Mucosa of gallbladder (tissue), 1 donor: ENCODE results near the gene KLHL9. TPM values are rescaled to one million over a fixed set of nuclear protein-coding genes. Genes with fewer than 3 reads are reported as not detected.

Experiments used
- DNase-seq: peaks from one replicate; pipeline ENCODE4 v3.0.0-alpha.2; 2020; ENCODE audit warnings: low spot score
- total RNA-seq: library from RNA; stranded (reverse); gene quantifications from one replicate; pipeline ENCODE4 v1.2.1, GENCODE V29; 2021
- donor health status: DM: no; HTN: no; CAD: no.

Gene KLHL9
- total RNA-seq, 1 donor from 2014 or later: 25.0 TPM

- DNase-seq: peak; percentile 29
Measured at GRCh38 chr9:21317956-21318923, 17.0 kb downstream of the KLHL9 start.

- DNase-seq: no peak
Measured at GRCh38 chr9:21316860-21317259, 18.3 kb downstream of the KLHL9 start.

GRCh38 chr9:21316032-21316842 is 19.0 kb downstream of the KLHL9 start:
- DNase-seq: no peak

- no peak for DNase-seq
Measured at GRCh38 chr9:21314152-21314551, 21.1 kb downstream of the KLHL9 start.

GRCh38 chr9:21311889-21312288 is 23.3 kb downstream of the KLHL9 start:
- no peak for DNase-seq

- DNase-seq: no peak
Measured at GRCh38 chr9:21305213-21305612, 30.0 kb downstream of the KLHL9 start, which contains the start of gene IFNA5. IFNA5 (minus strand) TSS chr9:21305313; CDS start chr9:21305256, 57 bp downstream.

- DNase-seq: no peak
Measured at GRCh38 chr9:21295992-21296391, 39.2 kb downstream of the KLHL9 start.

GRCh38 chr9:21294904-21295538 is 40.2 kb downstream of the KLHL9 start:
- DNase-seq: no peak

GRCh38 chr9:21294364-21294774 is 40.8 kb downstream of the KLHL9 start:
- DNase-seq: peak; percentile 62

- DNase-seq: no peak
Measured at GRCh38 chr9:21289848-21290247, 45.4 kb downstream of the KLHL9 start.

- DNase-seq: no peak
Measured at GRCh38 chr9:21287280-21287679, 47.9 kb downstream of the KLHL9 start.

- no peak for DNase-seq
Measured at GRCh38 chr9:21286659-21287058, 48.5 kb downstream of the KLHL9 start.

GRCh38 chr9:21286099-21286498 is 49.1 kb downstream of the KLHL9 start:
- no peak for DNase-seq

- DNase-seq: no peak
Measured at GRCh38 chr9:21281275-21281674, 53.9 kb downstream of the KLHL9 start.

Other genes starting within 250 kb of the KLHL9 start
- gene IFNW1, start 193.6 kb downstream of the KLHL9 start, total RNA-seq: not detected
- not detected for gene IFNA21, start 168.7 kb downstream of the KLHL9 start, total RNA-seq
- gene IFNA4, start 147.8 kb downstream of the KLHL9 start, total RNA-seq: not detected
- not detected for gene IFNA7, start 133.2 kb downstream of the KLHL9 start, total RNA-seq
- gene IFNA10, start 128.3 kb downstream of the KLHL9 start, total RNA-seq: not detected
- not detected for gene IFNA16, start 118.1 kb downstream of the KLHL9 start, total RNA-seq
- gene IFNA17, start 107.2 kb downstream of the KLHL9 start, total RNA-seq: not detected
- not detected for gene IFNA14, start 95.4 kb downstream of the KLHL9 start, total RNA-seq
- not detected for gene IFNA5, start 30.1 kb downstream of the KLHL9 start, total RNA-seq
- not detected for gene IFNA6, start 15.5 kb upstream of the KLHL9 start, total RNA-seq
- not detected for gene IFNA13, start 32.7 kb upstream of the KLHL9 start, total RNA-seq
- not detected for gene IFNA2, start 50.0 kb upstream of the KLHL9 start, total RNA-seq
- gene IFNA8, start 73.7 kb upstream of the KLHL9 start, total RNA-seq: not detected
- gene IFNA1, start 105.0 kb upstream of the KLHL9 start, total RNA-seq: not detected
- 0.23 TPM for gene IFNE, start 146.9 kb upstream of the KLHL9 start, total RNA-seq